HFFc6 (cell line): ENCODE results near the gene PPP1R26. TPM values are rescaled to one million over a fixed set of nuclear protein-coding genes. Genes with fewer than 3 reads are reported as not detected.
"Not testable (repeated sequence)": the region's sequence is repeated elsewhere in the genome, so short reads cannot be mapped to it uniquely, and the experiment has no call there.

Experiments used
- DNase-seq: peaks from one replicate; pipeline ENCODE4 v3.0.0-alpha.2; 2018
- H3K27ac Mint-ChIP-seq: 2 replicates; pipeline ENCODE4 v1.8.0; 2020; ENCODE audit warnings: mild to moderate bottlenecking, mixed read lengths
- H3K27me3 Mint-ChIP-seq: 2 replicates; pipeline ENCODE4 v1.8.0; 2021; ENCODE audit warnings: mild to moderate bottlenecking, moderate library complexity, mixed read lengths; ENCODE audit not compliant: insufficient read depth
- H3K36me3 Mint-ChIP-seq: 2 replicates; pipeline ENCODE4 v1.8.0; 2021; ENCODE audit warnings: low read depth, mixed read lengths
- H3K4me1 Mint-ChIP-seq: 2 replicates; pipeline ENCODE4 v1.8.0; 2020; ENCODE audit warnings: low read depth, mixed read lengths
- H3K4me3 Mint-ChIP-seq: 2 replicates; pipeline ENCODE4 v1.8.0; 2020; ENCODE audit warnings: mild to moderate bottlenecking, moderate library complexity, mixed read lengths
- H3K9me3 Mint-ChIP-seq: 2 replicates; pipeline ENCODE4 v1.8.0; 2020; ENCODE audit warnings: mild to moderate bottlenecking, mixed read lengths
- total RNA-seq, 6 experiments: library from RNA; stranded (reverse); fragmentation: NEBNext Ultra II Directional; extraction: Animal tissue kit (Norgen Biotek cat#: 25700); gene quantifications; 2 replicates in 1 of 6; 3 replicates in 5 of 6; pipeline ENCODE4 v1.2.3, GENCODE V29; 2021
- TF ChIP-seq, protein P1 (sequence below): fragments of 200-600 bp; sonication (generic); IDR thresholded peaks from 2 replicates; pipeline ENCODE4 v1.5.0; 2021; ENCODE audit warnings: antibody characterized with exemption, mild to moderate bottlenecking

The PPP1R26 gene
- total RNA-seq, 6 experiments from 2014 or later = 10.6 to 14.9 (median 11.0) TPM

- Mint-ChIP-seq H3K9me3 (no peaks in the 10 kb centered on the region), H3K36me3 (no peaks in the 10 kb centered on the region), H3K4me1 (no peaks in the 10 kb centered on the region), H3K27me3 (peaks cover 1% of the 10 kb centered on the region; the same call in 1 of the 2 replicates), H3K4me3 (no peak overlapping the region), H3K27ac (no peak overlapping the region)
- DNase-seq = no peak
- TF ChIP-seq, protein P1, sequence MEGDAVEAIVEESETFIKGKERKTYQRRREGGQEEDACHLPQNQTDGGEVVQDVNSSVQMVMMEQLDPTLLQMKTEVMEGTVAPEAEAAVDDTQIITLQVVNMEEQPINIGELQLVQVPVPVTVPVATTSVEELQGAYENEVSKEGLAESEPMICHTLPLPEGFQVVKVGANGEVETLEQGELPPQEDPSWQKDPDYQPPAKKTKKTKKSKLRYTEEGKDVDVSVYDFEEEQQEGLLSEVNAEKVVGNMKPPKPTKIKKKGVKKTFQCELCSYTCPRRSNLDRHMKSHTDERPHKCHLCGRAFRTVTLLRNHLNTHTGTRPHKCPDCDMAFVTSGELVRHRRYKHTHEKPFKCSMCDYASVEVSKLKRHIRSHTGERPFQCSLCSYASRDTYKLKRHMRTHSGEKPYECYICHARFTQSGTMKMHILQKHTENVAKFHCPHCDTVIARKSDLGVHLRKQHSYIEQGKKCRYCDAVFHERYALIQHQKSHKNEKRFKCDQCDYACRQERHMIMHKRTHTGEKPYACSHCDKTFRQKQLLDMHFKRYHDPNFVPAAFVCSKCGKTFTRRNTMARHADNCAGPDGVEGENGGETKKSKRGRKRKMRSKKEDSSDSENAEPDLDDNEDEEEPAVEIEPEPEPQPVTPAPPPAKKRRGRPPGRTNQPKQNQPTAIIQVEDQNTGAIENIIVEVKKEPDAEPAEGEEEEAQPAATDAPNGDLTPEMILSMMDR = no peak
Observed at GRCh38 chr9:135526730-135527571, 47.4 kb downstream of the PPP1R26 start.

GRCh38 chr9:135528842-135529435, 49.4 kb downstream of the PPP1R26 start:
- H3K4me1 Mint-ChIP-seq, H3K4me3 Mint-ChIP-seq, H3K9me3 Mint-ChIP-seq, H3K27me3 Mint-ChIP-seq, H3K27ac Mint-ChIP-seq, H3K36me3 Mint-ChIP-seq, DNase-seq: not testable (repeated sequence)

DNA sequence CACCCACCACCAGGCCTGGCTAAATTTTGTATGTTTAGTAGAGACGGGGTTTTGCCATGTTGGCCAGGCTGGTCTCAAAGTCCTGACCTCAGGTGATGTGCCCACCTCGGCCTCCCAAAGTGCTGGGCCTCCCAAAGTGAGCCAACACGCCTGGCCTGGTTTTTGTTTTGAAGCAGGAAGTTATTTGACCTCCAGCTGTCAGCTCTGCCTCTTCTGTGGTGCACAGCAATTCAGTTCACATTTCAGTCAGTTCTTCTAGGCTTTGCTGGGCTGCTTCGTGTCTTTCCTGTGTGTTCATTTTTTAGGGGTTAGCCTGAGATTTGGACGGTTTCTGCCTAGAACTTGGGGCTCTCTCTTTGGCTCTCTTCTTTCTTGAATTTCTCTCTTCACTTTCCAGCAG, 50.6 kb downstream of the PPP1R26 start:
- TF ChIP-seq, protein P1 = no peak
- H3K27ac Mint-ChIP-seq = no peak overlapping the region
- H3K27me3 Mint-ChIP-seq = peaks cover 11% of the 10 kb centered on the region
- H3K36me3 Mint-ChIP-seq = no peaks in the 10 kb centered on the region
- no peak overlapping the region for H3K4me3 Mint-ChIP-seq
- H3K4me1 Mint-ChIP-seq = no peaks in the 10 kb centered on the region
- DNase-seq = no peak
- no peaks in the 10 kb centered on the region for H3K9me3 Mint-ChIP-seq

- DNase-seq = no peak
- peaks cover 11% of the 10 kb centered on the region for H3K27me3 Mint-ChIP-seq
- no peaks in the 10 kb centered on the region for H3K9me3 Mint-ChIP-seq
- peaks cover 2% of the 10 kb centered on the region for H3K4me1 Mint-ChIP-seq
- no peak overlapping the region for H3K4me3 Mint-ChIP-seq
- TF ChIP-seq, protein P1 = no peak
- H3K36me3 Mint-ChIP-seq = no peaks in the 10 kb centered on the region
- no peak overlapping the region for H3K27ac Mint-ChIP-seq
Observed at GRCh38 chr9:135531096-135531495, 51.5 kb downstream of the PPP1R26 start.

DNA sequence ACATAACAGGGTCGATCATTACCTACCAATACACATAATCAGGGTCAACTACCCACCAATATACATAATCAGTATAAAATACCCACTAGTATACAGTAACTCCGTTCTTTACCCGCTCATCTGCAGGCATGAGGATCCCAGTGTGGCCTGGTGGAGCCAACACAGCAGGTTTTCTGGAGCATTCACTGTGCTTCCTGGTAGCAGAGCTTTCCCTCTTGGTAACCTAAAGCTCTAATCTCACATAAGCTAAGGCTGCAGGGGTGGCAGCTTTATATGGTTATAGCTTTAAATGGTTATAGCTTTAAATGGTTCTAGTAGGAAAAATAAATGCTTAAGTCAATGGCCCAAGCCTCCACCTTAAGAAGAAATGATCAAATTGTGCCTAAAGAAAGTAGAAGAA, 53.5 kb downstream of the PPP1R26 start:
- H3K36me3 Mint-ChIP-seq = no peaks in the 10 kb centered on the region
- DNase-seq = no peak
- H3K27me3 Mint-ChIP-seq = peaks cover 20% of the 10 kb centered on the region
- H3K4me3 Mint-ChIP-seq = no peak overlapping the region
- no peak overlapping the region for H3K27ac Mint-ChIP-seq
- peaks cover 8% of the 10 kb centered on the region for H3K4me1 Mint-ChIP-seq
- H3K9me3 Mint-ChIP-seq = no peaks in the 10 kb centered on the region
- TF ChIP-seq, protein P1 = no peak

DNA sequence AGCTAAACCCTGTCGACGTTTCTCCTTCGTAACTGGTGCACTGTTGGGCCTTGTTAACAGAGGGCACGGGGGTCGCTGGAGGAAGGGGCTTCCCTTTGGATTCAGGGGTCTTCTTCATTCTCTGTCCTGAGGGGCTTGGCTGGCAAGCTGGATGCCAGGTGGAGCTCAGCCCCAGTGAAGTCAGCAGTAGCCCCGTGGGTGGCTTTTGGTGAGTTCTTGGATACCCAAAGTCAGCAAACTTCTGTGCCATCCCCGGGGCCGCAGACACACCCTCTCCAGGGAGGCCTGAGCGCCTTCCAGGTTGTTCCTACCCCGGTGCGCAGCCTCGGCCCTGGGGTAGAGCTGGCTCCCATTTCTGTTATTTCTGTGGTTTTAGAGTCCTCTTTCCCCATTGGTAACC, 54.1 kb downstream of the PPP1R26 start:
- DNase-seq = no peak
- Mint-ChIP-seq H3K27me3 (peaks cover 20% of the 10 kb centered on the region), H3K4me1 (peaks cover 8% of the 10 kb centered on the region), H3K9me3 (no peaks in the 10 kb centered on the region), H3K27ac (no peak overlapping the region), H3K4me3 (no peak overlapping the region), H3K36me3 (no peaks in the 10 kb centered on the region)
- TF ChIP-seq, protein P1 = no peak

- not testable (repeated sequence) for H3K4me1 Mint-ChIP-seq, H3K4me3 Mint-ChIP-seq, DNase-seq, H3K36me3 Mint-ChIP-seq, H3K27ac Mint-ChIP-seq, H3K9me3 Mint-ChIP-seq
- peaks cover 22% of the 10 kb centered on the region for H3K27me3 Mint-ChIP-seq
Observed at GRCh38 chr9:135534192-135534711, 54.7 kb downstream of the PPP1R26 start.

GRCh38 chr9:135534826-135535225, 55.2 kb downstream of the PPP1R26 start:
- DNase-seq, H3K9me3 Mint-ChIP-seq, H3K27ac Mint-ChIP-seq, H3K36me3 Mint-ChIP-seq, H3K4me3 Mint-ChIP-seq, H3K4me1 Mint-ChIP-seq: not testable (repeated sequence)
- peaks cover 24% of the 10 kb centered on the region for H3K27me3 Mint-ChIP-seq
